Measurements from ENCODE around the gene TUBB. TPM values are rescaled to one million over a fixed set of nuclear protein-coding genes. Genes with fewer than 3 reads are reported as not detected.
A peak's percentile ranks its signal among the peaks of the same experiment; 100 is the strongest.

TUBB gene
- total and polyA plus RNA-seq, 9 of the 15 experiments (the other 6 are each of a cell fraction or from before 2014, with no cell fraction given) = 971 to 2,870 (median 1,478) TPM

- TF ChIP-seq ZBTB40 (IDR thresholded peaks at IDR 0.05) (no peak), ZBTB40 (CRISPR knock-in tag; IDR thresholded peaks at IDR 0.05) (no peak), MLX (CRISPR knock-in tag; conservative IDR thresholded peaks at IDR 0.05) (no peak), BACH1 (tag; IDR thresholded peaks at IDR 0.05) (no peak), SIN3B (IDR thresholded peaks at IDR 0.05; ENCODE audit: low read depth) (no peak), ZBTB8A (IDR thresholded peaks at IDR 0.05; ENCODE audit: partially characterized antibody) (no peak), CBX3 (IDR thresholded peaks at IDR 0.05; ENCODE audit: borderline replicate concordance in 1 of 2, low read length in 2 of 2) (no peak), PURB (CRISPR knock-in tag; IDR thresholded peaks at IDR 0.05; ENCODE audit: low read depth) (no peak), MXI1 (IDR thresholded peaks at IDR 0.05; ENCODE audit: low read depth, low read length) (no peak), HIVEP1 (CRISPR knock-in tag; IDR thresholded peaks at IDR 0.05) (no peak), RBM39 (optimal IDR thresholded peaks at IDR 0.05; ENCODE audit: low read depth, low read length) (no peak), CHD1 (IDR thresholded peaks at IDR 0.05; ENCODE audit: low read length) (no peak), RBBP5 (IDR thresholded peaks at IDR 0.05; ENCODE audit: borderline replicate concordance, insufficient read depth, low read length, poor library complexity, severe bottlenecking) (peak; percentile 6), KLF16 (IDR thresholded peaks at IDR 0.05) (no peak), NFYB (IDR thresholded peaks at IDR 0.05; ENCODE audit: extremely low read depth, insufficient read length) (no peak), RFX1 (IDR thresholded peaks at IDR 0.05) (no peak), ZNF644 (tag; IDR thresholded peaks at IDR 0.05; ENCODE audit: low read depth) (no peak), NRF1 (conservative IDR thresholded peaks at IDR 0.05 in 1 of 2, IDR thresholded peaks at IDR 0.05 in 1 of 2) (no peak)
Measured at GRCh38 chr6:30752157-30752927, 32.2 kb downstream of the TUBB start (continued).

Measured in K562 (cell line).